Testis (tissue), 2 donors: Measurements from ENCODE around the gene CD1E.

Experiments used
- CTCF ChIP-seq, 3 experiments: fragments of 450-650 bp in 2 of 3; fragments of 200-600 bp in 1 of 3; sonication (generic) in 1 of 3; IDR thresholded peaks; one replicate each; pipeline ENCODE4 v1.5.1; 2016 to 2019; ENCODE audit warnings: antibody characterized with exemption in 3 of 3, mild to moderate bottlenecking in 2 of 3, moderate library complexity in 1 of 3
- POLR2A ChIP-seq: fragments of 450-650 bp; IDR thresholded peaks from one replicate; pipeline ENCODE4 v1.6.1; 2017; ENCODE audit warnings: antibody characterized with exemption, mild to moderate bottlenecking, moderate library complexity

DNA sequence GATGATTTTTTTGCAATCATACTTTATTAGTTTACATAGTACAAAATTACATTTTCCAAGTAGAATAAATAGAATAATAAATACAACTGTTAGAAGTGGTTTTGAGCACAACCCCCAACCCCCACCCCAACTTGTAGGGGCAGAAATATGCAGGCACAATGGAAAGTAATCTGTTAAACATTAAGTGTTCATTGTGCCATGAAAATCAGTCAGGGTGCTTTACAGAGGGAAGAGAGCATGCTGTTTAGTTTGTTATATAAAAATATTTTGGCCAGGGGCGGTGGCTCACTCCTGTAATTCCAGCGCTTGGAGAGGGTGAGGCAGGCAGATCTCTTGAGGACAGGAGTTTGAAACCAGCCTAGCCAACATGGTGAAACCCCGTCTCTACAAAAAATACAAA, 43.0 kb downstream of the CD1E start:
- no peak for TF ChIP-seq CTCF (IDR thresholded peaks at IDR 0.05)
- TF ChIP-seq POLR2A = no peak
